GM12878 (cell line): ENCODE data around the gene SLC22A7. TPM values are rescaled to one million over a fixed set of nuclear protein-coding genes. Genes with fewer than 3 reads are reported as not detected.

Source experiments
- ATAC-seq: fragments of 200-7000 bp; cut with Tn5 transposase; 3 replicates; pipeline ENCODE4 v1.9.1; 2020; ENCODE audit warnings: mild to moderate bottlenecking, moderate library complexity
- BruUV-seq: library from RNA; stranded (reverse); fragments of 400-500 nt; replicated peaks from 2 replicates; lab custom pipeline; 2021; lab: Mats Ljungman, UMichigan
- CTCF ChIA-PET: fragments of 300-600 bp; sonication (Branson Sonifier 250); formaldehyde crosslinking; extraction: SDS; loops from one replicate; lab custom pipeline; 2021; ENCODE audit warnings: inconsistent platforms; lab: Yijun Ruan, JAX
- POLR2A ChIA-PET: fragments of 350-600 bp; formaldehyde crosslinking; extraction: SDS; loops from one replicate; lab custom pipeline; 2021; ENCODE audit warnings: inconsistent platforms; lab: Charles Lee
- RAD21 ChIA-PET: fragments of 300-600 bp; sonication (Branson Sonifier 250); formaldehyde crosslinking; loops from one replicate; lab custom pipeline; 2023; ENCODE audit warnings: antibody characterized with exemption; ENCODE audit not compliant: unreplicated experiment; lab: Charles Lee
- SMC1A ChIA-PET: fragments of 300-600 bp; sonication (Branson Sonifier 250); formaldehyde crosslinking; loops from one replicate; lab custom pipeline; 2023; ENCODE audit not compliant: unreplicated experiment, uncharacterized antibody; lab: Charles Lee
- DNase-seq: peaks from one replicate; pipeline ENCODE4 v3.0.0-alpha.2; 2011; ENCODE audit warnings: low read depth, low spot score
- FAIRE-seq: peaks from 3 replicates; lab custom pipeline; 2011; peaks lifted over from hg19 to GRCh38; lab: Jason Lieb, UNC
- H2AFZ ChIP-seq: 2 replicates; pipeline ENCODE4 v1.6.0; 2011; ENCODE audit warnings: low read depth, low read length, control low read depth; ENCODE audit not compliant: control insufficient read depth
- H3K27ac ChIP-seq: 2 replicates; pipeline ENCODE4 v1.5.1; 2011; ENCODE audit warnings: control low read depth; ENCODE audit not compliant: control insufficient read depth, insufficient read depth
- H3K27me3 ChIP-seq, 2 experiments: replicated peaks in 1 of 2; 2 replicates each; pipeline versions ENCODE4 v1.6.0 to v1.6.1; 2011; ENCODE audit warnings: low read length in 1 of 2; ENCODE audit not compliant: control insufficient read depth in 2 of 2, insufficient read depth in 2 of 2
- H3K36me3 ChIP-seq, 2 experiments: 2 replicates each; pipeline ENCODE4 v1.5.1; 2011; ENCODE audit warnings: low read length in 1 of 2; ENCODE audit not compliant: control insufficient read depth in 2 of 2, insufficient read depth in 2 of 2
- H3K4me1 ChIP-seq: 2 replicates; pipeline ENCODE4 v1.6.1; 2011; ENCODE audit warnings: mild to moderate bottlenecking, low read length, moderate library complexity, mixed read lengths; ENCODE audit not compliant: control insufficient read depth, insufficient read depth
- H3K4me2 ChIP-seq: 2 replicates; pipeline ENCODE4 v1.6.0; 2011; ENCODE audit warnings: control low read depth; ENCODE audit not compliant: control insufficient read depth, insufficient read depth
- H3K4me3 ChIP-seq: fragments of 200-600 bp; sonication (generic); 2 replicates; pipeline ENCODE4 v1.5.1; 2016
- H3K79me2 ChIP-seq: 2 replicates; pipeline ENCODE4 v1.6.0; 2011; ENCODE audit warnings: low read length; ENCODE audit not compliant: control insufficient read depth, insufficient read depth
- H3K9ac ChIP-seq: 2 replicates; pipeline ENCODE4 v1.8.0; 2011; ENCODE audit warnings: low read length, control low read depth, mixed read lengths; ENCODE audit not compliant: control insufficient read depth, insufficient read depth
- H3K9me3 ChIP-seq: replicated peaks from 3 replicates; pipeline ENCODE4 v1.5.1; 2011; ENCODE audit warnings: mild to moderate bottlenecking, low read length; ENCODE audit not compliant: control insufficient read depth, insufficient read depth
- H4K20me1 ChIP-seq: 2 replicates; pipeline ENCODE4 v1.6.0; 2011; ENCODE audit not compliant: control insufficient read depth, insufficient read depth
- ASH2L ChIP-seq: fragments of 300-600, 200-600 bp; sonication (generic); IDR thresholded peaks from 2 replicates; pipeline ENCODE4 v1.6.1; 2017; ENCODE audit warnings: low read depth, mild to moderate bottlenecking, borderline replicate concordance
- BHLHE40 ChIP-seq, 2 experiments: fragments of 450-650 bp in 1 of 2; IDR thresholded peaks; 2 replicates each; pipeline ENCODE4 v1.6.1; 2011 to 2017; ENCODE audit warnings: low read depth in 2 of 2, borderline replicate concordance in 1 of 2, improper control_type of control experiment in 1 of 2, low read length in 1 of 2, mild to moderate bottlenecking in 1 of 2
- CTCF ChIP-seq, 3 experiments: IDR thresholded peaks in 2 of 3; conservative IDR thresholded peaks in 1 of 3; 2 replicates each; pipeline ENCODE4 v1.5.1; 2011; ENCODE audit warnings: low read depth in 3 of 3, low read length in 3 of 3, mild to moderate bottlenecking in 3 of 3, control low read depth in 2 of 3, moderate library complexity in 2 of 3, inconsistent platforms in 1 of 3, mixed read lengths in 1 of 3; ENCODE audit not compliant: control insufficient read depth in 2 of 3, insufficient read depth in 1 of 3; ENCODE audit errors: extremely low read depth in 1 of 3
- IKZF1 ChIP-seq: fragments of 450-650 bp; conservative IDR thresholded peaks from 2 replicates; pipeline ENCODE4 v1.6.1; 2017; ENCODE audit warnings: antibody characterized with exemption, mild to moderate bottlenecking
- NR2F1 ChIP-seq: fragments of 450-650 bp; conservative IDR thresholded peaks from 2 replicates; pipeline ENCODE4 v1.6.1; 2017; ENCODE audit warnings: mild to moderate bottlenecking
- PAX5 ChIP-seq: IDR thresholded peaks from 2 replicates; pipeline ENCODE4 v1.6.1; 2011; ENCODE audit warnings: low read depth, low read length, borderline replicate concordance
- RAD21 ChIP-seq: IDR thresholded peaks from 2 replicates; pipeline ENCODE4 v1.6.1; 2011; ENCODE audit warnings: mild to moderate bottlenecking, low read depth, low read length, moderate library complexity; ENCODE audit not compliant: insufficient read depth
- RB1 ChIP-seq: fragments of 450-650 bp; formaldehyde crosslinking; IDR thresholded peaks from 2 replicates; pipeline ENCODE4 v1.6.1; 2017; ENCODE audit warnings: mild to moderate bottlenecking, borderline replicate concordance
- SIX5 ChIP-seq: IDR thresholded peaks from 2 replicates; pipeline ENCODE4 v1.6.1; 2011; ENCODE audit warnings: mild to moderate bottlenecking, low read depth, low read length, moderate library complexity; ENCODE audit not compliant: severe bottlenecking
- SMC3 ChIP-seq: IDR thresholded peaks from 2 replicates; pipeline ENCODE4 v1.6.1; 2011; ENCODE audit warnings: low read length, improper control_type of control experiment, borderline replicate concordance
- USF1 ChIP-seq: IDR thresholded peaks from 2 replicates; pipeline ENCODE4 v1.6.1; 2011; ENCODE audit warnings: borderline replicate concordance, low read depth, mild to moderate bottlenecking, moderate library complexity, mixed read lengths, low read length; ENCODE audit not compliant: insufficient read depth; ENCODE audit errors: extremely low read length
- YY1 ChIP-seq: IDR thresholded peaks from 2 replicates; pipeline ENCODE4 v1.6.1; 2011; ENCODE audit warnings: low read depth, mild to moderate bottlenecking, low read length
- ZNF24 ChIP-seq: fragments of 450-650 bp; IDR thresholded peaks from 2 replicates; pipeline ENCODE4 v1.6.1; 2017; ENCODE audit warnings: antibody characterized with exemption, mild to moderate bottlenecking
- ZNF592 ChIP-seq: fragments of 450-650 bp; IDR thresholded peaks from 2 replicates; pipeline ENCODE4 v1.6.1; 2017; ENCODE audit warnings: mild to moderate bottlenecking, moderate library complexity
- WGBS: methylation state at CpG from one replicate; pipeline ENCODE4 v1.1.6; 2016; ENCODE audit warnings: low lambda C conversion rate; ENCODE audit not compliant: insufficient replicate concordance, insufficient coverage; ENCODE audit errors: missing lambda C conversion rate; 5-methylcytosine and 5-hydroxymethylcytosine counted together
- in situ Hi-C: fragments of 300-500 bp; cut with MboI; formaldehyde crosslinking; loops from 9 replicates; pipeline ENCODE4 v1.14.3; 2018; ENCODE audit warnings: mixed read lengths
- intact Hi-C: fragments of 100-400 bp; cut with micrococcal nuclease; formaldehyde crosslinking; loops from one replicate; pipeline ENCODE4 v1.14.2; 2022; ENCODE audit not compliant: unreplicated experiment
- polyA plus RNA-seq, 11 experiments: library from polyadenylated mRNA; depleted of rRNA in 4 of 11; unstranded in 6 of 11; stranded (reverse) in 5 of 11; fragments of >200 nt; fragmentation: Nextera tagmentation in 4 of 11; fragmentation: Illumina TruSeq in 1 of 11; extraction: Ambion mirVana in 4 of 11; extraction: Trizol in 1 of 11; gene quantifications; 1 replicate in 1 of 11; 2 replicates in 10 of 11; pipeline versions ENCODE4 v1.2.1 to v1.2.3, GENCODE V29; 2011 to 2016; ENCODE audit warnings: inconsistent platforms in 2 of 11, missing spikeins in 2 of 11, low read depth in 1 of 11
- total RNA-seq, 4 experiments: library from RNA; depleted of rRNA in 3 of 4; stranded (reverse); fragments of >200 nt in 3 of 4; fragmentation: Illumina TruSeq in 1 of 4; extraction: Trizol in 1 of 4; gene quantifications; 2 replicates each; pipeline versions ENCODE4 v1.2.1 to v1.2.3, GENCODE V29; 2013 to 2021

The SLC22A7 gene
- total and polyA plus RNA-seq, 10 of the 15 experiments (the other 5 are each of a cell fraction or from before 2014, with no cell fraction given), result 0.08 to 0.31 TPM; not detected in 8

GRCh38 chr6:43263314-43264178 lies 34.5 kb upstream of the SLC22A7 start:
- Histone ChIP-seq H3K4me3 (no peak overlapping the region), H3K79me2 (no peaks in the 10 kb centered on the region), H3K4me2 (no peak overlapping the region), H3K9ac (no peak overlapping the region), H3K27me3 (no peaks in the 10 kb centered on the region; a peak in 1 of 4 replicates), H2AFZ (peak overlapping the region; percentile 67), H3K27ac (no peak overlapping the region), H3K36me3 (no peaks in the 10 kb centered on the region), H3K9me3 (no peaks in the 10 kb centered on the region), H3K4me1 (peaks cover 2% of the 10 kb centered on the region; the same call in 1 of the 2 replicates), H4K20me1 (no peaks in the 10 kb centered on the region)
- ChIA-PET SMC1A (interaction anchor here (1.1 to 3.1 kb wide), 10 partner anchors 9 to 246 kb away, joined by 3 to 16 read pairs (median 4); partner anchors contain the start of genes DNPH1 and LRRC73), RAD21 (interaction anchor here (0.6 to 6.9 kb wide), 12 partner anchors 26 to 243 kb away, joined by 3 to 44 read pairs (median 4); partner anchors contain the start of genes CRIP3 and ZNF318), POLR2A (interaction anchor here (0.7 kb wide), 2 partner anchors 9 to 26 kb away, joined by 3 read pairs; no protein-coding TSS in a partner anchor), CTCF (interaction anchor here (0.6 to 6.1 kb wide), 20 partner anchors 17 to 242 kb away, joined by 3 to 56 read pairs (median 4); partner anchors contain the start of genes CRIP3 and DNPH1)
- no TSS peak for BruUV-seq
- FAIRE-seq (peak; percentile 90), DNase-seq (peak; percentile 46), ATAC-seq (peak; percentile 99)
- WGBS, result 38% methylated on average over 12 of the region's 12 CpGs
- in situ Hi-C loops (no loop called here), intact Hi-C loops (loop anchor here (1.0 to 2.0 kb wide), 5 partner anchors 71 to 243 kb away; no protein-coding TSS in a partner anchor)
- peak; percentile 70 for TF ChIP-seq YY1
- TF ChIP-seq BHLHE40 (IDR thresholded peaks at IDR 0.05; ENCODE audit: borderline replicate concordance in 1 of 2, low read depth in 2 of 2, low read length in 1 of 2), result peak; percentile 24 to 60; a peak in 2 of 4 replicates
- TF ChIP-seq ZNF592, result peak; percentile 56; the same call in 1 of the 2 replicates
- peak; percentile 97 for TF ChIP-seq SMC3
- peak; percentile 35; the same call in 1 of the 2 replicates for TF ChIP-seq RB1
- TF ChIP-seq ZNF24, result no peak
- 0 out of 2 replicates have a peak, but pooled peaks have one; percentile 10 for TF ChIP-seq IKZF1
- no peak for TF ChIP-seq SIX5
- TF ChIP-seq RAD21, result peak; percentile 93
- no peak for TF ChIP-seq ASH2L
- TF ChIP-seq USF1, result no peak
- TF ChIP-seq PAX5, result 0 out of 2 replicates have a peak, but pooled peaks have one; percentile 11
- peak; percentile 94 to 97 (median 97) for TF ChIP-seq CTCF (IDR thresholded peaks at IDR 0.05 in 2 of 3, conservative IDR thresholded peaks at IDR 0.05 in 1 of 3; ENCODE audit: control insufficient read depth in 2 of 3, extremely low read depth in 1 of 3, insufficient read depth in 1 of 3, low read depth in 3 of 3, low read length in 3 of 3)
- peak; percentile 70 for TF ChIP-seq NR2F1
